HG03565 (cell line): ENCODE data around the gene APOA5.
A peak's percentile ranks its signal among the peaks of the same experiment; 100 is the strongest.
"Not testable (repeated sequence)": the region's sequence is repeated elsewhere in the genome, so short reads cannot be mapped to it uniquely, and the experiment has no call there.

Experiments used
- ATAC-seq: cut with Tn5 transposase; IDR thresholded peaks from one replicate; pipeline ENCODE4 v1.9.1; 2021; ENCODE audit warnings: mild to moderate bottlenecking, moderate library complexity; ENCODE audit not compliant: unreplicated experiment

APOA5 gene, protein sequence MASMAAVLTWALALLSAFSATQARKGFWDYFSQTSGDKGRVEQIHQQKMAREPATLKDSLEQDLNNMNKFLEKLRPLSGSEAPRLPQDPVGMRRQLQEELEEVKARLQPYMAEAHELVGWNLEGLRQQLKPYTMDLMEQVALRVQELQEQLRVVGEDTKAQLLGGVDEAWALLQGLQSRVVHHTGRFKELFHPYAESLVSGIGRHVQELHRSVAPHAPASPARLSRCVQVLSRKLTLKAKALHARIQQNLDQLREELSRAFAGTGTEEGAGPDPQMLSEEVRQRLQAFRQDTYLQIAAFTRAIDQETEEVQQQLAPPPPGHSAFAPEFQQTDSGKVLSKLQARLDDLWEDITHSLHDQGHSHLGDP

DNA sequence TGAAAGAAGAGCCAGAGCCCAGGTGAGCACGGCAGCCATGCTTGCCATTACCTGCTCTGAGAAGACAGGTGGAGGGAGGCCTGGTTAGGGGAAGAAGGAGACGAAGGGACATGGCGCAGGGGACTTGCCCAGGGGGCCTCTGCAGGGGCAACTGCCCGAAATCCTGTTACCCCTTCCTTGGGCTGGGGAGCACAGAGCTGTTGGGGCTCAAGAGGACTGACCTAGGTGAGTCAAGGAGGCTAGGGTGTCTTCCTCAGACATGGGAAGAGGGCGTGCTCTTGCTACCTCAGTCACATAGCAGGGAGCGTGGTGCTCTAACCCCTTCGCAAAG, at the start of gene APOA5:
TSS of gene APOA5 (minus strand) at position 67 of the 331 bp plus-strand sequence. CDS start at position 48, 19 bp downstream.
- ATAC-seq = no peak

DNA sequence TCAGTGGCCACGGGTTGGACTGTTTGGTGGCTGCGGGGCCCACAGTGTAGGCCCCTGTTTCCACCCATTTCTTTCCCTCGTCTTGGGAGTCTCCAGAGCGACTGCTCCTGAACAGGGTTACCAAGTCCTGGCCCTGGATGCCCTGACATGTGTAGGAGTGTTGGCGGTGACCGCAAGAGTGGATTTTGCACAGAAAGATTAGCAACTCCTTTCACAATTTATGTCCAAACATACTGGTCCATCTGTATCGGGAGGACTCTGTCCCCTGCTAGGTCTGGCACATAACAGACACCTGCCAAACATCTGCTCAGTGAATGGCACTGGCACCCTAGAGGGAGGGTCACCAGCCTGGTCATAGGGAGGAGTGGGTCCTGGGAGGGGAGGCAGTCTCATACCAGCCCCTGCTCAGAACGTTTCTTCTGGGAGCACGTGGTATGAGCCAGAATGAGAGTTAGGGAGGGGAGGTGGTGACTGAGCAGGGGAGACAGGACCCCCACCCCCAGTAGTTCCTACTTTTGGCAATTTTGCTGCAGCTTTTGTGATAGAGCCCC, 49.1 kb upstream of the APOA5 start:
- ATAC-seq = no peak

DNA sequence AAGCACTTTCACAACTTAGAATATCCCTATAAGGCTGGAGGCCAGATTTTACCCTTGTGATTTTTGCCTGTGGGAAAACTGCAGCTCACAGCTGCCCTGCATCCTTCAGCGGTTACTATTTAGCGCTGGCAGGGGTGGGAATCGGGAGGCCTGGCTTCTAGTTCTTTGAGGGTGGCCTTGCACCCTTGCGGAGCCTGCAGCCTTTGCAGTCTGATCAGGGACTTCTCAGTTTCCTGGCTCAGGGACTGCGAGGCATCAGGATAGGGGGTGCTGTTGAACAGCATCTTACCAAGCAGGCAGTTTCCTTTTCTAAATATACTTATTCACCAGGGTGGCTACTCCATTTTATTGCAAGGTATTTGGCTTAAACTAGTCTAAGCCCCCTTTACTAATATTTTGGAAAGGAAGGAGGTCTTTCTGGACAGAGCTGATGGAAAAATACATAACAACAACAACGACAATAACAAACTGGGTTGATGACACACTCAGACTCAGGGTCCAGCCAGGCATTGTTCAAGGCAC, 48.6 kb upstream of the APOA5 start:
- ATAC-seq = no peak

DNA sequence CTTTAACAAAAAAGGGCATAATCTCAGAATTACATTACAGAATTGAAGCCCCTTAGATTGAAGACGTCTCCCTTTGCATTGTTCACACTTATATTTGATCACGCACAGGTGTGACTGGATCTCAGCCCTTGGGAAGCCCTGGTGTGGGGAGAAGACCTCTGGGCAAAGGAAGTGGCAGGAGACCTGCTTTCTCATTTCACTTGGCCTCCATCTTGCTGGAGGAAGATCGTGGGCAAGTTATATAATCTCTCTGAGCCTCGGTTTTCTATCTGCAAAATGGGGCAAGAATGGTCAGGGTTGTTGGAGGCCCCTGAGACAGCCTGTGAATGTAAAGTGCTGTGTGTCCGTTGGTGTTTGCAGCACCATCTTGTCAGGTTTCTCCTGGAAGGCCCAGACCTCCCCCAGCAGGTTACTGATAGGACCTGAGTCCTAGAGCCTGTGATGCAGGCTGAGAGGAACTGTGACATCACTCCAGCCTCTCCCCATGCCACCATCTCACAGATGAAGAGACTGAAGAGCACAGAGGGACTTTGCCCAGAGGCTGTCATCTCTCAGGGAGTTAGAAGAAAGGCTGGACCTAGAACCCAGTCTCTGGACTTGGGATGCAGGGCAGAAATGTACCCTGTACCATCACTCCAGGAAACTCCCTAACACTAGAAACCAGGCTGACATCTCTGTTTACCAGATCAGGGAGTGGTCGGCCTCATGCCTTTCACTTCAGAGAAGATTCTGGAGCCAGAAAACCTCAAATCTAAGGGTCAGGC, 46.8 kb upstream of the APOA5 start:
- no peak for ATAC-seq

DNA sequence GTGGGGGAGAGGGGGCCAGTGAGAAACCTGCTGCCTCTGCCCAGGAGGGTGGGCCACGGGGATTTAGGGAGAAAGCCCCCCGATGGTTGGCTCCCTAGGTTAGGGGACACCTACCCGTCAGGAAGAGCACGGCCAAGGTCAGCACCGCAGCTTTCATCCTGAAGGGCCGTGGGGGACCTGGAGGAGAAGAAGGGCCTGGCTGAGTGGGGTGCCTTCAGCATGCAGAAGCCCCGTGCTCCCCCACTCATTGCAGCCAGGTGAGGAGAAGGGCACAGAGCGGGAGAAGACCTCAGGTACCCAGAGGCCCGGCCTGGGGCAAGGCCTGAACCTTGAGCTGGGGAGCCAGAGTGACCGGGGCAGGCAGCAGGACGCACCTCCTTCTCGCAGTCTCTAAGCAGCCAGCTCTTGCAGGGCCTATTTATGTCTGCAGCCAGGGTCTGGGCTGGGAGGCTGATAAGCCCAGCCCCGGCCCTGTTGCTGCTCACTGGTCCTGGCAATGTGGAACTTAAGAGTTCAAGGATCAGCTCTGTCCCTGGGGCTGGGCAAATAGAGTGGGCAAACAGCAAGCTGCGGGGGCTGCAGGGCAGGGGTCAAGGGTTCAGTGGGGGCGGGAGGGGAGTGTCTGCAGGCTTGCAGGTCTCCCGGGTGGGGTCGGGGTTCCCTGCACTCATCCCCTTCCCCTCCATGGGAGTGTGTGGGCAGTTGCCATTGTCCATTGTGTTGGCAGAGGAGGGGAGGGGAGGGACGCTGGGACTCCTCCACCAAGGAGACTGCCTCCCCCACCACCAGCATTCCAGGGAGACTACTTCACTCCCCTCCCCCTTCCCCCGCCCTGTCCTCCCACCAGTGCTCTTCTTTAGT, 45.8 kb upstream of the APOA5 start, which contains the start of gene APOA1:
TSS of gene APOA1 (minus strand) at position 392 of the 861 bp plus-strand sequence. CDS start at position 157, 235 bp downstream.
- no peak for ATAC-seq

DNA sequence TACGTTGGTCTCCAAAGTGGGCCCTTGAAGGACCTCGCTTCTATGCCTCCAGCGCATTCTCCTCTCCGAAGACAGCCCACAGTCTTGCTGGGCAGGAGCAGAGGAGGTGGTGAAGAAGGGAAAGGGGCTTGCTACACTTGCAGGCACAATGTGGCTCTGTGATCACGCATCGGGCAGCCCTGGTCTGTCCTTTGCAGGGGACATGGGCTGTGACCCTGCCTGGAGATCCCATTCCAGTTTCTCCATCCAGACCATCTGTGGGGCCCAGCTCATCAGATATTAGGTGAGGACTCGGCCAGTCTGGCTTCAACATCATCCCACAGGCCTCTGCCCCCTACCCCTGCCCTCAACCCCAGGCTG, 44.9 kb upstream of the APOA5 start:
- no peak for ATAC-seq

- peak; percentile 74 for ATAC-seq
Measured at GRCh38 chr11:116835791-116836631, 44.3 kb upstream of the APOA5 start.

DNA sequence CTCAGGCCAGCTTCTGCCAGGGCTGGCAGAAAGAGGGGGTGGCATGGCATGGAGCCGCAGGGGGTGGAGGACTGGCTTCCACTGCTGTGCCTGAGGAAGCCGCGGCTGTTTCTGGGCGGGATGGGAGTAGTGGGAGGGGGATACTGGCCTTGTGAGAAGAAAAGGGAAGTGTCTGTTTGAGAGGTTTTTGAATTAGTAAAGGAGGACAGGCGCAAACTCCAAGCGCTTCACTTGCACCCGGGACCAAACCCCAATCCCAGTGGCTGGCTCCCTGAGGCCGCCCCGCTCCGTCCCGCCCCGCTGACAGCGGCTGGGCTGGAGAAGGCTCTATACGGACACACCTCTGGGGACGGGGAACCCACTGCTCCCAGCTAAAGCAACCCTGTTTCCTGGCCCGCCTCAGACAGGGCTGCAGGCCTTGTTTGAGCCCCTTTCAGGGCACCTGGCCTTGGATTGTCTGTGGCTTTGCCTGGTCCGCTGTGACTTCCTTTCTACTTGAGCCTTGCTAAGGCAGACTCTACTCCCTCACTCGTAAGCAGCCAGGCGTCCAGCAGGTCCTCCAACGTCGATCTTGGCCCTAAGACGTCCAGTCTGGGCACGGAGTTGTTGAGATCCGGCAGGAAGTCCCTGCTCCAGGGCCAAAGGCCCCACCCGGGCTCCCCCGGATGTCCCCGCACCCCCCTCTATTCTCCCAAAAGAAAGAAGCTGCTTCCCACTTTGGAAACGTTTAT, 43.5 kb upstream of the APOA5 start:
- no peak for ATAC-seq

DNA sequence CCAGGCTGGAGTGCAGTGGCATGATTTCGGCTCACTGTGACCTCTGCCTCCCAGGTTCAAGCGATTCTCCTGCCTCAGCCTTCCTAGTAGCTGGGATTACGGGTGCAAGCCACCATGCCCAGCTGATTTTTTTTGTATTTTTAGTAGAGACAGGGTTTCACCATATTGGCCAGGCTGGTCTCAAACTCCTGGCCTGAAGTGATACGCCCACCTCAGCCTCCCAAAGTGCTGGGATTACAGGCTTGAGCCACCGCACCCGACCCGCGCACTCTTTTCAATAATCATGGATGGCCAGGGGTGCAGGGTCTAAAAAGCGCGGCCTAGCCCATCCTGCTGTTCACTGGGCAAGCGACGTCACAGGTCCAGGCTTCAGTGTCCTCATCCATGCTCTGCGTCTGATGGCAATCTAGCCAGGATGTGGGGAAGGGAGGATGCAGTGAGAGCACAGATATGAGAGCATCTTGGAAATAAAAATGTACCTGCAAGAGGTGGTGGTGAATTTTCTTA, 42.9 kb upstream of the APOA5 start:
- ATAC-seq = not testable (repeated sequence)

DNA sequence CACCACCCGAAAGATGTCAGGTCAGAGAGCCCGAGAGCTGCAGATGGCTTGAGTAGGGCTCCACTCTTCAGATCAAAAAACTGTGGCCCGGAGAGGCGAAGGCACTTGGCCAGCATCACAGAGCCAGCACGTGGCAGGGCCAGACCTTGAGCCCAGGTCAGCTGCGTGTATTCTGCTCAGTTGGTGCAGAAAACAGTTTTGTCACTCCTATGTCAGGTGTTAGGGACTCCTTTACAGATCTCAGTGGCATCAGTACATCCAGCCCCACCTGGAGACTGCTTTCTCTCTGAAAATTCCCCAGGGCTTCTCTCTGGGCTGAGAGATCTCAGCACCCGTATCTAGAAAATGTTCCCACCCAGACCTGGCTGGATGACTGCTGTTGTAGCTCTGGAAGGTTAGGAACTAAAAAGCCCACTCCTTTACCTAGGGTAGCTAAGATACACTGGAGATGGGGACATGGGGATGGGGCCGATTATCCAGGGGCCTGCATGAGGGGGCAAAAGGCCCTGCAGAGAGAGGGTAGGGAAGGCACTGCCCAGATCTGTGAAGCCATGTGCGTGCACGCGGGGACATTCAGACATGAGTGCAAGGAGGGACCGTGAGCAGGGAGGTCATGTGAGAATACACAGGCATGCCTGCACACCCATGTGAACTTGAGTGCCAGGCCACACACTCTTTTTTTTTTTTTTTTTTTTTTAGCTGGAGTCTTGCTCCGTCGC, 42.3 kb upstream of the APOA5 start:
- ATAC-seq = no peak

DNA sequence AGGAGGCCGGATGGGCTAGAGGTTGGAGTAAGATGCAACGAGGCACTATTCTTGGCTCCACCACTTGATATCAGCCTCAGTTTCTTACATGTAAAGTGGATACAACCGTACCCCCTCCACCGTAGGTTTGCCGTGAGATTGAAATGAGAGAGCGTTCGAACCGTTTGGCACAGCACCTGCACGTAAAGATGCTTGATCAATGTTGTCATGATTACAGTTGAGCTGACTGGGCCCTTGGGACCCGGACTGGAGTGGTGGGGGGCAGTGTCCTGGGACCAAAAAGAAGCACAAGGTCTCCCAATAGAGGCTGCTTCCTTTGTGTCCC, 41.8 kb upstream of the APOA5 start:
- no peak for ATAC-seq

DNA sequence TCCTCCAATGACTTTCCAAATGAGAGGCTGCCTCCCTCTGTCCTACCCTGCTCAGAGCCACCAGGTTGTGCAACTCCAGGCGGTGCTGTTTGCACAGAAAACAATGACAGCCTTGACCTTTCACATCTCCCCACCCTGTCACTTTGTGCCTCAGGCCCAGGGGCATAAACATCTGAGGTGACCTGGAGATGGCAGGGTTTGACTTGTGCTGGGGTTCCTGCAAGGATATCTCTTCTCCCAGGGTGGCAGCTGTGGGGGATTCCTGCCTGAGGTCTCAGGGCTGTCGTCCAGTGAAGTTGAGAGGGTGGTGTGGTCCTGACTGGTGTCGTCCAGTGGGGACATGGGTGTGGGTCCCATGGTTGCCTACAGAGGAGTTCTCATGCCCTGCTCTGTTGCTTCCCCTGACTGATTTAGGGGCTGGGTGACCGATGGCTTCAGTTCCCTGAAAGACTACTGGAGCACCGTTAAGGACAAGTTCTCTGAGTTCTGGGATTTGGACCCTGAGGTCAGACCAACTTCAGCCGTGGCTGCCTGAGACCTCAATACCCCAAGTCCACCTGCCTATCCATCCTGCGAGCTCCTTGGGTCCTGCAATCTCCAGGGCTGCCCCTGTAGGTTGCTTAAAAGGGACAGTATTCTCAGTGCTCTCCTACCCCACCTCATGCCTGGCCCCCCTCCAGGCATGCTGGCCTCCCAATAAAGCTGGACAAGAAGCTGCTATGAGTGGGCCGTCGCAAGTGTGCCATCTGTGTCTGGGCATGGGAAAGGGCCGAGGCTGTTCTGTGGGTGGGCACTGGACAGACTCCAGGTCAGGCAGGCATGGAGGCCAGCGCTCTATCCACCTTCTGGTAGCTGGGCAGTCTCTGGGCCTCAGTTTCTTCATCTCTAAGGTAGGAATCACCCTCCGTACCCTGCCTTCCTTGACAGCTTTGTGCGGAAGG, 40.9 kb upstream of the APOA5 start:
- ATAC-seq = no peak

GRCh38 chr11:116831790-116832349, 40.2 kb upstream of the APOA5 start:
- ATAC-seq = no peak

DNA sequence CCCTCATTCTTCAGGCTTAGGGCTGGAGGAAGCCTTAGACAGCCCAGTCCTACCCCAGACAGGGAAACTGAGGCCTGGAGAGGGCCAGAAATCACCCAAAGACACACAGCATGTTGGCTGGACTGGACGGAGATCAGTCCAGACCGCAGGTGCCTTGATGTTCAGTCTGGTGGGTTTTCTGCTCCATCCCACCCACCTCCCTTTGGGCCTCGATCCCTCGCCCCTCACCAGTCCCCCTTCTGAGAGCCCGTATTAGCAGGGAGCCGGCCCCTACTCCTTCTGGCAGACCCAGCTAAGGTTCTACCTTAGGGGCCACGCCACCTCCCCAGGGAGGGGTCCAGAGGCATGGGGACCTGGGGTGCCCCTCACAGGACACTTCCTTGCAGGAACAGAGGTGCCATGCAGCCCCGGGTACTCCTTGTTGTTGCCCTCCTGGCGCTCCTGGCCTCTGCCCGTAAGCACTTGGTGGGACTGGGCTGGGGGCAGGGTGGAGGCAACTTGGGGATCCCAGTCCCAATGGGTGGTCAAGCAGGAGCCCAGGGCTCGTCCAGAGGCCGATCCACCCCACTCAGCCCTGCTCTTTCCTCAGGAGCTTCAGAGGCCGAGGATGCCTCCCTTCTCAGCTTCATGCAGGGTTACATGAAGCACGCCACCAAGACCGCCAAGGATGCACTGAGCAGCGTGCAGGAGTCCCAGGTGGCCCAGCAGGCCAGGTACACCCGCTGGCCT, 38.7 kb upstream of the APOA5 start:
- no peak for ATAC-seq

- ATAC-seq = no peak
Measured at GRCh38 chr11:116829525-116830183, 38.0 kb upstream of the APOA5 start, which contains the start of gene APOC3. Gene APOC3, plus strand, starts transcription at chr11:116829907. Its CDS starts 676 bp downstream, at chr11:116830583.
